PC-9 (cell line): ENCODE results near the gene SUMF1. TPM values are rescaled to one million over a fixed set of nuclear protein-coding genes. Genes with fewer than 3 reads are reported as not detected.
A peak's percentile ranks its signal among the peaks of the same experiment; 100 is the strongest.

Experiments
- BruUV-seq: library from RNA; stranded (reverse); fragments of 400-500 nt; replicated peaks from 2 replicates; lab custom pipeline; 2021; lab: Mats Ljungman, UMichigan
- CTCF ChIA-PET: fragments of 300-600 bp; sonication (Branson Sonifier 250); formaldehyde crosslinking; loops from one replicate; lab custom pipeline; 2022; ENCODE audit warnings: antibody characterized with exemption; lab: Charles Lee
- POLR2A ChIA-PET: fragments of 300-600 bp; sonication (Branson Sonifier 250); formaldehyde crosslinking; loops from one replicate; lab custom pipeline; 2022; ENCODE audit warnings: antibody characterized with exemption; ENCODE audit not compliant: unreplicated experiment; lab: Charles Lee
- DNase-seq, 2 experiments: peaks; one replicate each; pipeline versions ENCODE4 v3.0.0 to v3.0.0-alpha.2; 2015 to 2022; ENCODE audit warnings: mixed read lengths in 1 of 2
- H2AFZ ChIP-seq: fragments of 200-600 bp; sonication (generic); 2 replicates; pipeline ENCODE4 v1.8.1; 2017; ENCODE audit warnings: antibody characterized with exemption
- H3F3A ChIP-seq: fragments of 200-600 bp; sonication (generic); 2 replicates; pipeline ENCODE4 v1.8.1; 2017; ENCODE audit warnings: antibody characterized with exemption, mild to moderate bottlenecking, low read depth; ENCODE audit not compliant: insufficient read depth
- H3K27ac ChIP-seq: fragments of 200-600 bp; sonication (generic); 2 replicates; pipeline ENCODE4 v1.6.1; 2016; ENCODE audit warnings: mixed run types
- H3K27me3 ChIP-seq: fragments of 200-600 bp; sonication (generic); 2 replicates; pipeline ENCODE4 v1.6.1; 2016; ENCODE audit warnings: low read depth, mixed run types; ENCODE audit not compliant: insufficient read depth
- H3K36me3 ChIP-seq: fragments of 200-600 bp; sonication (generic); 2 replicates; pipeline ENCODE4 v1.6.1; 2016; ENCODE audit warnings: low read depth, mixed run types
- H3K4me1 ChIP-seq: fragments of 200-600 bp; sonication (generic); replicated peaks from 2 replicates; pipeline ENCODE4 v1.6.1; 2016; ENCODE audit warnings: mixed run types; ENCODE audit not compliant: insufficient read depth
- H3K4me2 ChIP-seq: fragments of 200-600 bp; sonication (generic); 2 replicates; pipeline ENCODE4 v1.6.1; 2017; ENCODE audit warnings: mixed run types
- H3K4me3 ChIP-seq: fragments of 200-600 bp; sonication (generic); 2 replicates; pipeline ENCODE4 v1.6.1; 2016; ENCODE audit warnings: mixed run types
- H3K79me2 ChIP-seq: fragments of 200-600 bp; sonication (generic); 2 replicates; pipeline ENCODE4 v1.6.1; 2017; ENCODE audit warnings: low read depth, mixed run types
- H3K9me2 ChIP-seq: fragments of 200-600 bp; sonication (generic); 2 replicates; pipeline ENCODE4 v1.8.1; 2017; ENCODE audit warnings: mild to moderate bottlenecking; ENCODE audit not compliant: insufficient read depth
- H3K9me3 ChIP-seq: fragments of 200-600 bp; sonication (generic); 2 replicates; pipeline ENCODE4 v1.8.1; 2016; ENCODE audit warnings: low read depth; ENCODE audit not compliant: insufficient read depth
- H4K20me1 ChIP-seq: fragments of 200-600 bp; sonication (generic); 2 replicates; pipeline ENCODE4 v1.8.1; 2017; ENCODE audit not compliant: insufficient read depth
- EZH2 ChIP-seq: fragments of 200-600 bp; sonication (generic); IDR thresholded peaks from 2 replicates; pipeline ENCODE4 v1.8.0; 2017; ENCODE audit warnings: antibody characterized with exemption, low read depth
- intact Hi-C: fragments of 100-400 bp; cut with micrococcal nuclease; formaldehyde crosslinking; loops from one replicate; pipeline ENCODE4 v1.10.0; 2022; ENCODE audit not compliant: unreplicated experiment
- total RNA-seq: library from RNA; stranded (reverse); gene quantifications from 2 replicates; pipeline ENCODE4 v1.2.3, GENCODE V29; 2021
- TF ChIP-seq, protein P1 (sequence below): fragments of 200-600 bp; sonication (generic); conservative IDR thresholded peaks from 2 replicates; pipeline ENCODE4 v1.6.1; 2017; ENCODE audit warnings: mixed run types, antibody characterized with exemption, mild to moderate bottlenecking, moderate library complexity

SUMF1 gene
- total RNA-seq, 1 experiment from 2014 or later, result 41.6 TPM

DNA sequence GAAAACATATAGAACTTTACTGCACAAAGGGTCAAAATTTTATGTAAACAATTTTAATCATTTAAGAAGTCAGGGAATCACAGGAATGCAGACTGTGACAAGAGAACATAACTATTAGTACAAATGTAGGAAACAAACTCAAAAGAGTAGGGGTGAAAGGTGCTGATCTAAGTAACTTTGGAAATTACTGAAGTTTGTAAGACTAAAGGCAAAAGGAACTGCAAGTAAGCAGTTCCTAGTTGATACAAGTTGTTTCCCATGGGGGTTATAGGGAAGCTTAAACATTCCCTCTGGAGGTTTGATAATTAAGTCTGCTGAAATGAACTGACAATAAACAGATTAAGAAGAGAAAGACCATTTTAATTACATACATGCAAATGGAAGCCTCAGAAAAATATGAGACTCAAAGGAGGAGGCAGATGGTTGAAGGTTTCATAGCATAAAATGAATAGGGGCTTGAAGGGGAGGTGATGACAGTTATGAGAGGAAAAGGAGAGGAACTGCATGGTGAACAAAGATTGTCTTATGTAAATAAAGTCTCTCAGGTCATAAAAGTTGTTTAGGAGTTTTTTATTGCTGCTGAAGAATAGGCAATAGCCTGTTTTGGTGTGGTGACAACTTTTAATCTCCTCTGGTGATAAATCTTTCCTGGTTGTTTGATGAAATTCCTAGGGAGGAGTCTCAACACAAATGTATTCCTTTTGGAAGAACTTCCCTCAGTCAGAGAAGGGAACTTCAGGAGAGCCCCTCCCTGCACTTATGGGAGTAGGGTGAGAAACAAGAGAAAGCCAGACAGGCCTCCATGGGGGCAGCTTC, 146.8 kb downstream of the SUMF1 start:
- H3K4me2 ChIP-seq, result no peak overlapping the region
- H3K9me3 ChIP-seq, result no peaks in the 10 kb centered on the region
- no peak overlapping the region for H2AFZ ChIP-seq
- no peak for TF ChIP-seq EZH2
- H3K27ac ChIP-seq, result no peak overlapping the region
- no peak overlapping the region for H3K4me3 ChIP-seq
- H3K4me1 ChIP-seq, result no peaks in the 10 kb centered on the region
- H3K79me2 ChIP-seq, result no peaks in the 10 kb centered on the region
- POLR2A ChIA-PET, result interaction anchor here (0.6 kb wide), 1 partner anchor 661 kb away, joined by 7 read pairs; no protein-coding TSS in a partner anchor
- no peak for DNase-seq
- no peaks in the 10 kb centered on the region for H4K20me1 ChIP-seq
- H3K27me3 ChIP-seq, result no peaks in the 10 kb centered on the region
- BruUV-seq, result no TSS peak
- no peaks in the 10 kb centered on the region for H3K9me2 ChIP-seq
- intact Hi-C loops, result no loop called here
- CTCF ChIA-PET, result no interaction called here
- no peaks in the 10 kb centered on the region for H3F3A ChIP-seq
- H3K36me3 ChIP-seq, result no peaks in the 10 kb centered on the region

DNA sequence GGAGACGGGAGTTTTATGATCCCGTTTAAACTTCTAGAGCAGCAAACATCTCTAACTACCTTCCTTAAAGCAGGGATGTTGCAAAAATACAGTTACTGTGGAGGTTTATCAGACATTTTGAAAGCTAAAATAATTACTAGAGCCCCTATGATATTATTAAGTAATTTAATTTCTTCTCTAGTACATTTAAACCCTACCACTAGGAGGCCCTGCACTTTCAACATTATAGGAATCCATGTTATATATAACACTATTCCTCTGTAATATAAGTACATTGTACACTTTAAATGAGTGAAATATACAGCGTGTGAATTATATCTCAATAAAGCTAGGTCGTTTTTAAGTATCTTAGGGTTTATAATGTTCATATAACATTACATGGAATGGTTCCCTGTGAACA, 152.4 kb downstream of the SUMF1 start:
- H3K27me3 ChIP-seq, result no peaks in the 10 kb centered on the region
- TF ChIP-seq, protein P1, sequence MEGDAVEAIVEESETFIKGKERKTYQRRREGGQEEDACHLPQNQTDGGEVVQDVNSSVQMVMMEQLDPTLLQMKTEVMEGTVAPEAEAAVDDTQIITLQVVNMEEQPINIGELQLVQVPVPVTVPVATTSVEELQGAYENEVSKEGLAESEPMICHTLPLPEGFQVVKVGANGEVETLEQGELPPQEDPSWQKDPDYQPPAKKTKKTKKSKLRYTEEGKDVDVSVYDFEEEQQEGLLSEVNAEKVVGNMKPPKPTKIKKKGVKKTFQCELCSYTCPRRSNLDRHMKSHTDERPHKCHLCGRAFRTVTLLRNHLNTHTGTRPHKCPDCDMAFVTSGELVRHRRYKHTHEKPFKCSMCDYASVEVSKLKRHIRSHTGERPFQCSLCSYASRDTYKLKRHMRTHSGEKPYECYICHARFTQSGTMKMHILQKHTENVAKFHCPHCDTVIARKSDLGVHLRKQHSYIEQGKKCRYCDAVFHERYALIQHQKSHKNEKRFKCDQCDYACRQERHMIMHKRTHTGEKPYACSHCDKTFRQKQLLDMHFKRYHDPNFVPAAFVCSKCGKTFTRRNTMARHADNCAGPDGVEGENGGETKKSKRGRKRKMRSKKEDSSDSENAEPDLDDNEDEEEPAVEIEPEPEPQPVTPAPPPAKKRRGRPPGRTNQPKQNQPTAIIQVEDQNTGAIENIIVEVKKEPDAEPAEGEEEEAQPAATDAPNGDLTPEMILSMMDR, result peak; percentile 55
- no peak for TF ChIP-seq EZH2
- DNase-seq, result no peak
- no TSS peak for BruUV-seq
- CTCF ChIA-PET, result no interaction called here
- H3K79me2 ChIP-seq, result no peaks in the 10 kb centered on the region
- H3K9me2 ChIP-seq, result no peaks in the 10 kb centered on the region
- H3K4me2 ChIP-seq, result no peak overlapping the region
- no peaks in the 10 kb centered on the region for H3K9me3 ChIP-seq
- no peaks in the 10 kb centered on the region for H4K20me1 ChIP-seq
- H3K27ac ChIP-seq, result no peak overlapping the region
- H3K4me3 ChIP-seq, result no peak overlapping the region
- no peaks in the 10 kb centered on the region for H3F3A ChIP-seq
- POLR2A ChIA-PET, result no interaction called here
- H3K36me3 ChIP-seq, result no peaks in the 10 kb centered on the region
- no peak overlapping the region for H2AFZ ChIP-seq
- intact Hi-C loops, result loop anchor here (1.0 kb wide), 1 partner anchor 319 kb away; no protein-coding TSS in a partner anchor
- no peaks in the 10 kb centered on the region for H3K4me1 ChIP-seq

DNA sequence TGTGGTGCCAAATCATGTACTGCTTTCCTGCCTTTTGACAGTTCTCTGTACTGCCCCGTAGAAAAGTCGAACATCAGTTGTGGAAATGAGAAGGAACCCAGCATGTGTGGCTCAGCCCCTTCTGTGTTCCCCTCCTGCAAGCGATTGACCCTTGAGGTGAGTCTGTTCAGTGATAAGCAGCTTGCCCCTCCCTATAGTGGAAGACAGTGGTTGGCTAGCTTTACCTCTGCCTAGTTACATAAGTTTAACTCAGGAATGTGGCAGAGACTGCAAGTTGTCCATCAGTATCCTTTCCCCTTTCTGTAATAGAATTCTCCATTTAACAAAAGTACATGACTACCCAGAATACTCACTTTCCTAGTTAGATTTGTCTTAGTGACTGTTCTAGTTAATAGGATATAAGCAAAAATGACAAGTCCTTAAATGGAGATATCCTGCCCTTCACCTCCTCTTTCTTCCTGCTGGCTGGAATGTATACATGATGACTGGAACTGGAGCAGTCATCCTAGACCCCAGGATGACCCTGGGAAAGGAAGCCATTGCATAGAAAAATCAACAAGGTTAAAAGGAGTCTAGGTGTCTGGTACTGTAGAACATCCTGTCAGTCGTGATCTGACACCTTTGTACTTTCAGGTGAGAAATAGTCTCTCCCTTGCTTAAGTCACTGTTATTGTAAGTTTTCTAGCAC, 153.3 kb downstream of the SUMF1 start:
- no peaks in the 10 kb centered on the region for H3K4me1 ChIP-seq
- BruUV-seq, result no TSS peak
- no peak overlapping the region for H3K4me2 ChIP-seq
- H3K27ac ChIP-seq, result no peak overlapping the region
- no peaks in the 10 kb centered on the region for H3K9me2 ChIP-seq
- H3K36me3 ChIP-seq, result no peaks in the 10 kb centered on the region
- no peaks in the 10 kb centered on the region for H3K79me2 ChIP-seq
- TF ChIP-seq EZH2, result no peak
- TF ChIP-seq, protein P1, result no peak
- H3K9me3 ChIP-seq, result no peaks in the 10 kb centered on the region
- no peaks in the 10 kb centered on the region for H3F3A ChIP-seq
- DNase-seq, result no peak
- no peaks in the 10 kb centered on the region for H4K20me1 ChIP-seq
- POLR2A ChIA-PET, result no interaction called here
- H3K4me3 ChIP-seq, result no peak overlapping the region
- H3K27me3 ChIP-seq, result no peaks in the 10 kb centered on the region
- intact Hi-C loops, result loop anchor here (1.0 kb wide), 1 partner anchor 320 kb away; no protein-coding TSS in a partner anchor
- CTCF ChIA-PET, result no interaction called here
- no peak overlapping the region for H2AFZ ChIP-seq
